OCI-LY7 (cell line): ENCODE measurements around the gene NAA15.
"Not testable (repeated sequence)": the region's sequence is repeated elsewhere in the genome, so short reads cannot be mapped to it uniquely, and the experiment has no call there.

Experiments used
- EZH2phosphoT487 ChIP-seq: fragments of 200-600 bp; sonication (generic); IDR thresholded peaks from 2 replicates; pipeline ENCODE4 v1.6.1; 2018; ENCODE audit warnings: low read depth, borderline replicate concordance, mild to moderate bottlenecking, mixed run types, antibody characterized with exemption, low read length, moderate library complexity, mixed read lengths
- TF ChIP-seq, protein P1 (sequence below): fragments of 200-600 bp; sonication (generic); conservative IDR thresholded peaks from 2 replicates; pipeline ENCODE4 v1.5.1; 2014; ENCODE audit warnings: mild to moderate bottlenecking, antibody characterized with exemption, low read length, moderate library complexity, mixed read lengths

DNA sequence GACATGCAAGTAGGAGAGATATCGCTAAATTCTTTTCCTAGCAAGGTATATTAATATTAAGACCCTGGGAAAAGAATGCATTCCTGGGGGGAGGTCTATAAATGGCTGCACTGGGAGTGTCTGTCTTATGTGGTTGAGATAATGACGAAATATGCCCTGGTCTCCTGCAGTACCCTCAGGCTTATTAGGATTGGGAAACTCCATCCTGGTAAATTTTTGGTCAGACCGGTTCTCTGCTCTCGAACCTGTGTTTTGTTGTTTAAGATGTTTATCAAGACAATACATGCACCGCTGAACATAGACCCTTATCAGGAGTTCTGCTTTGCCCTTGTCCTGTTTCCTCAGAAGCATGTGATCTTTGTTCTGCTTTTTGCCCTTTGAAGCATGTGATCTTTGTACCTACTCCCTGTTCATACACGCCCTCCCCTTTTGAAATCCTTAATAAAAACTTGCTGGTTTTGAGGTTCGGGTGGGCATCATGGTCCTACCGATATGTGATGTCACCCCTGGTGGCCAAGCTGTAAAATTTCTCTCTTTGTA, 113.4 kb downstream of the NAA15 start:
- TF ChIP-seq, protein P1, sequence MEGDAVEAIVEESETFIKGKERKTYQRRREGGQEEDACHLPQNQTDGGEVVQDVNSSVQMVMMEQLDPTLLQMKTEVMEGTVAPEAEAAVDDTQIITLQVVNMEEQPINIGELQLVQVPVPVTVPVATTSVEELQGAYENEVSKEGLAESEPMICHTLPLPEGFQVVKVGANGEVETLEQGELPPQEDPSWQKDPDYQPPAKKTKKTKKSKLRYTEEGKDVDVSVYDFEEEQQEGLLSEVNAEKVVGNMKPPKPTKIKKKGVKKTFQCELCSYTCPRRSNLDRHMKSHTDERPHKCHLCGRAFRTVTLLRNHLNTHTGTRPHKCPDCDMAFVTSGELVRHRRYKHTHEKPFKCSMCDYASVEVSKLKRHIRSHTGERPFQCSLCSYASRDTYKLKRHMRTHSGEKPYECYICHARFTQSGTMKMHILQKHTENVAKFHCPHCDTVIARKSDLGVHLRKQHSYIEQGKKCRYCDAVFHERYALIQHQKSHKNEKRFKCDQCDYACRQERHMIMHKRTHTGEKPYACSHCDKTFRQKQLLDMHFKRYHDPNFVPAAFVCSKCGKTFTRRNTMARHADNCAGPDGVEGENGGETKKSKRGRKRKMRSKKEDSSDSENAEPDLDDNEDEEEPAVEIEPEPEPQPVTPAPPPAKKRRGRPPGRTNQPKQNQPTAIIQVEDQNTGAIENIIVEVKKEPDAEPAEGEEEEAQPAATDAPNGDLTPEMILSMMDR = not testable (repeated sequence)
- TF ChIP-seq EZH2phosphoT487 = not testable (repeated sequence)
